HUES48 (cell line): Measurements from ENCODE around the gene SLC33A1.
"Not testable (repeated sequence)": the region's sequence is repeated elsewhere in the genome, so short reads cannot be mapped to it uniquely, and the experiment has no call there.

Experiments used
- H3K27ac ChIP-seq: one replicate; pipeline ENCODE4 v1.7.0; 2013; ENCODE audit warnings: low read depth, low read length, inconsistent platforms
- H3K27me3 ChIP-seq: 2 replicates; pipeline ENCODE4 v1.6.1; 2013; ENCODE audit warnings: mild to moderate bottlenecking, low read length; ENCODE audit not compliant: control insufficient read depth, insufficient read depth
- H3K36me3 ChIP-seq: 2 replicates; pipeline ENCODE4 v1.6.1; 2013; ENCODE audit warnings: low read length; ENCODE audit not compliant: control insufficient read depth, insufficient read depth
- H3K4me1 ChIP-seq: 2 replicates; pipeline ENCODE4 v1.6.1; 2013; ENCODE audit warnings: mild to moderate bottlenecking, low read length; ENCODE audit not compliant: control insufficient read depth, insufficient read depth
- H3K4me3 ChIP-seq: 2 replicates; pipeline ENCODE4 v1.5.1; 2013; ENCODE audit warnings: mild to moderate bottlenecking, low read depth, low read length
- H3K9ac ChIP-seq: 2 replicates; pipeline ENCODE4 v1.6.1; 2013; ENCODE audit warnings: mild to moderate bottlenecking, low read depth, low read length, moderate library complexity
- H3K9me3 ChIP-seq: 2 replicates; pipeline ENCODE4 v1.6.1; 2013; ENCODE audit warnings: low read length; ENCODE audit not compliant: control insufficient read depth, insufficient read depth

SLC33A1 gene

GRCh38 chr3:155854141-155854940, at the start of gene SLC33A1:
SLC33A1 (minus strand) TSS chr3:155854427; CDS start chr3:155853997, 430 bp downstream.
- H3K27me3 ChIP-seq = no peaks in the 10 kb centered on the region
- peak within 1 kb of the TSS; percentile 68 for H3K9ac ChIP-seq
- peak within 1 kb of the TSS; percentile 80 for H3K27ac ChIP-seq
- no peaks in the 10 kb centered on the region for H3K9me3 ChIP-seq
- H3K4me1 ChIP-seq = 0 out of 2 replicates have a peak, but pooled peaks cover 5% of the 10 kb centered on the region
- H3K4me3 ChIP-seq = peak within 1 kb of the TSS; percentile 89
- H3K36me3 ChIP-seq = no peaks in the 10 kb centered on the region

- Histone ChIP-seq H3K27ac (no peak overlapping the region), H3K4me3 (no peak overlapping the region), H3K9me3 (no peaks in the 10 kb centered on the region), H3K36me3 (peaks cover 70% of the 10 kb centered on the region), H3K9ac (no peak overlapping the region), H3K27me3 (no peaks in the 10 kb centered on the region), H3K4me1 (no peaks in the 10 kb centered on the region)
These were observed 41.2 kb upstream of the SLC33A1 start for GRCh38 chr3:155895379-155895900.

GRCh38 chr3:155891321-155891720, 37.1 kb upstream of the SLC33A1 start:
- Histone ChIP-seq H3K4me1 (no peaks in the 10 kb centered on the region), H3K9me3 (no peaks in the 10 kb centered on the region), H3K4me3 (no peak overlapping the region), H3K9ac (no peak overlapping the region), H3K27me3 (no peaks in the 10 kb centered on the region), H3K36me3 (peaks cover 31% of the 10 kb centered on the region), H3K27ac (no peak overlapping the region)

- Histone ChIP-seq H3K36me3 (peaks cover 28% of the 10 kb centered on the region), H3K27me3 (no peaks in the 10 kb centered on the region), H3K9me3 (no peaks in the 10 kb centered on the region), H3K9ac (no peak overlapping the region), H3K4me1 (no peaks in the 10 kb centered on the region), H3K4me3 (no peak overlapping the region), H3K27ac (no peak overlapping the region)
These were observed 36.5 kb upstream of the SLC33A1 start for GRCh38 chr3:155890671-155891190.

- H3K9ac ChIP-seq = no peak overlapping the region
- no peaks in the 10 kb centered on the region for H3K9me3 ChIP-seq
- H3K4me3 ChIP-seq = no peak overlapping the region
- H3K4me1 ChIP-seq = no peaks in the 10 kb centered on the region
- no peaks in the 10 kb centered on the region for H3K27me3 ChIP-seq
- H3K27ac ChIP-seq = no peak overlapping the region
- peaks cover 21% of the 10 kb centered on the region for H3K36me3 ChIP-seq
These were observed 35.7 kb upstream of the SLC33A1 start for GRCh38 chr3:155889952-155890351.

GRCh38 chr3:155889212-155889611, 35.0 kb upstream of the SLC33A1 start:
- H3K4me1 ChIP-seq = no peaks in the 10 kb centered on the region
- H3K27ac ChIP-seq = no peak overlapping the region
- H3K9ac ChIP-seq = no peak overlapping the region
- H3K27me3 ChIP-seq = no peaks in the 10 kb centered on the region
- no peak overlapping the region for H3K4me3 ChIP-seq
- H3K9me3 ChIP-seq = no peaks in the 10 kb centered on the region
- peaks cover 13% of the 10 kb centered on the region for H3K36me3 ChIP-seq

- Histone ChIP-seq H3K27me3 (no peaks in the 10 kb centered on the region), H3K4me1 (no peaks in the 10 kb centered on the region), H3K9me3 (no peaks in the 10 kb centered on the region), H3K36me3 (no peaks in the 10 kb centered on the region), H3K4me3 (no peak overlapping the region), H3K27ac (no peak overlapping the region), H3K9ac (no peak overlapping the region)
These were observed 32.7 kb upstream of the SLC33A1 start for GRCh38 chr3:155886915-155887314.

GRCh38 chr3:155886348-155886747, 32.1 kb upstream of the SLC33A1 start:
- H3K9me3 ChIP-seq, H3K4me1 ChIP-seq, H3K4me3 ChIP-seq, H3K27ac ChIP-seq, H3K27me3 ChIP-seq, H3K36me3 ChIP-seq, H3K9ac ChIP-seq: not testable (repeated sequence)

- Histone ChIP-seq H3K27me3 (no peaks in the 10 kb centered on the region), H3K9ac (no peak overlapping the region), H3K36me3 (no peaks in the 10 kb centered on the region), H3K9me3 (no peaks in the 10 kb centered on the region), H3K4me1 (no peaks in the 10 kb centered on the region), H3K27ac (no peak overlapping the region), H3K4me3 (no peak overlapping the region)
These were observed 31.1 kb upstream of the SLC33A1 start for GRCh38 chr3:155885292-155885691.

- Histone ChIP-seq H3K4me3 (no peak overlapping the region), H3K27ac (no peak overlapping the region), H3K9ac (no peak overlapping the region), H3K9me3 (no peaks in the 10 kb centered on the region), H3K36me3 (no peaks in the 10 kb centered on the region), H3K4me1 (no peaks in the 10 kb centered on the region), H3K27me3 (no peaks in the 10 kb centered on the region)
These were observed 30.1 kb upstream of the SLC33A1 start for GRCh38 chr3:155884292-155884691.

GRCh38 chr3:155880286-155880685, 26.1 kb upstream of the SLC33A1 start:
- no peaks in the 10 kb centered on the region for H3K36me3 ChIP-seq
- no peak overlapping the region for H3K9ac ChIP-seq
- H3K4me1 ChIP-seq = peaks cover 10% of the 10 kb centered on the region; the same call in 1 of the 2 replicates
- H3K9me3 ChIP-seq = no peaks in the 10 kb centered on the region
- no peaks in the 10 kb centered on the region for H3K27me3 ChIP-seq
- no peak overlapping the region for H3K27ac ChIP-seq
- no peak overlapping the region for H3K4me3 ChIP-seq
